Measurements from ENCODE around the gene NLRP7. TPM values are rescaled to one million over a fixed set of nuclear protein-coding genes. Genes with fewer than 3 reads are reported as not detected.
"Not testable (repeated sequence)": the region's sequence is repeated elsewhere in the genome, so short reads cannot be mapped to it uniquely, and the experiment has no call there.

NLRP7 gene
- total RNA-seq, 4 donors from 2014 or later = not detected

- intact Hi-C loops (cut with DNase I) = no loop called here
- no peaks in the 10 kb centered on the region for H3K9me3 ChIP-seq
- 87 to 89% methylated on average over 3 of the region's 3 CpGs for WGBS, 2 donors
- H3K27me3 ChIP-seq = no peaks in the 10 kb centered on the region
- no peaks in the 10 kb centered on the region for H3K36me3 ChIP-seq
- H3K4me3 ChIP-seq (replicated peaks in 1 of 3) = no peak overlapping the region
- DNase-seq = no peak
- H3K27ac ChIP-seq = no peak overlapping the region
- H3K4me1 ChIP-seq = no peaks in the 10 kb centered on the region
- no peak for TF ChIP-seq CTCF (IDR thresholded peaks at IDR 0.05)
- no peak for TF ChIP-seq POLR2A (IDR thresholded peaks at IDR 0.05)
Measured at GRCh38 chr19:54967611-54968010, 20.3 kb upstream of the NLRP7 start.

- WGBS, 2 donors = no CpG with 5 or more reads among the region's 15 CpGs
- H3K27ac ChIP-seq; H3K4me3 ChIP-seq (replicated peaks in 1 of 3); H3K9me3 ChIP-seq; H3K4me1 ChIP-seq; H3K36me3 ChIP-seq; H3K27me3 ChIP-seq; DNase-seq; intact Hi-C loops (cut with DNase I): not testable (repeated sequence)
Measured at GRCh38 chr19:54965055-54965454, 17.7 kb upstream of the NLRP7 start.

GRCh38 chr19:54959840-54960239, 12.5 kb upstream of the NLRP7 start:
- TF ChIP-seq CTCF (IDR thresholded peaks at IDR 0.05) (no peak), POLR2A (IDR thresholded peaks at IDR 0.05) (no peak)
- H3K27ac ChIP-seq = no peak overlapping the region
- H3K4me3 ChIP-seq (replicated peaks in 1 of 3) = no peak overlapping the region
- no peaks in the 10 kb centered on the region for H3K27me3 ChIP-seq
- WGBS, 2 donors = 67 to 89% methylated on average over 7 to 8 of the region's 8 CpGs
- no peaks in the 10 kb centered on the region for H3K4me1 ChIP-seq
- DNase-seq = no peak
- H3K9me3 ChIP-seq = no peaks in the 10 kb centered on the region
- no peaks in the 10 kb centered on the region for H3K36me3 ChIP-seq
- intact Hi-C loops (cut with DNase I) = no loop called here

GRCh38 chr19:54955376-54955775, 8.0 kb upstream of the NLRP7 start:
- H3K4me1 ChIP-seq = no peaks in the 10 kb centered on the region
- TF ChIP-seq CTCF (IDR thresholded peaks at IDR 0.05) (no peak), POLR2A (IDR thresholded peaks at IDR 0.05) (no peak)
- no peak for DNase-seq
- H3K27ac ChIP-seq = no peak overlapping the region
- no peaks in the 10 kb centered on the region for H3K9me3 ChIP-seq
- H3K27me3 ChIP-seq = no peaks in the 10 kb centered on the region
- intact Hi-C loops (cut with DNase I) = no loop called here
- H3K4me3 ChIP-seq (replicated peaks in 1 of 3) = no peak overlapping the region
- no peaks in the 10 kb centered on the region for H3K36me3 ChIP-seq
- WGBS, 2 donors = 87 to 90% methylated on average over 11 of the region's 11 CpGs

GRCh38 chr19:54953345-54953713, 6.0 kb upstream of the NLRP7 start:
- H3K9me3 ChIP-seq; H3K27me3 ChIP-seq; intact Hi-C loops (cut with DNase I); DNase-seq; H3K36me3 ChIP-seq; H3K4me3 ChIP-seq (replicated peaks in 1 of 3); H3K27ac ChIP-seq; H3K4me1 ChIP-seq: not testable (repeated sequence)
- 65 to 69% methylated on average over 10 of the region's 10 CpGs for WGBS, 2 donors

- H3K27me3 ChIP-seq = no peaks in the 10 kb centered on the region
- no peaks in the 10 kb centered on the region for H3K4me1 ChIP-seq
- no peak for DNase-seq
- 42% methylated on average over 23 of the region's 23 CpGs for WGBS, 2 donors
- no peak overlapping the region for H3K4me3 ChIP-seq (replicated peaks in 1 of 3)
- H3K27ac ChIP-seq = no peak overlapping the region
- intact Hi-C loops (cut with DNase I) = no loop called here
- no peaks in the 10 kb centered on the region for H3K36me3 ChIP-seq
- TF ChIP-seq POLR2A (IDR thresholded peaks at IDR 0.05) (no peak), CTCF (IDR thresholded peaks at IDR 0.05) (no peak)
- H3K9me3 ChIP-seq = no peaks in the 10 kb centered on the region
Measured at GRCh38 chr19:54952591-54953344, 5.4 kb upstream of the NLRP7 start.

GRCh38 chr19:54950580-54950979, 3.2 kb upstream of the NLRP7 start:
- H3K4me3 ChIP-seq (replicated peaks in 1 of 3); H3K9me3 ChIP-seq; DNase-seq; H3K27ac ChIP-seq; H3K4me1 ChIP-seq; intact Hi-C loops (cut with DNase I); H3K36me3 ChIP-seq; H3K27me3 ChIP-seq: not testable (repeated sequence)
- WGBS, 2 donors = 39 to 49% methylated on average over 9 to 10 of the region's 10 CpGs
